ENCODE results near the gene CRYBG1. TPM values are rescaled to one million over a fixed set of nuclear protein-coding genes. Genes with fewer than 3 reads are reported as not detected.

CRYBG1 gene
- polyA plus RNA-seq, 1 experiment: 1.9 TPM

- H3K27me3 ChIP-seq (ENCODE audit: control insufficient read depth, insufficient read depth, low read length): no peaks in the 10 kb centered on the region
- no peaks in the 10 kb centered on the region for H3K9me3 ChIP-seq (ENCODE audit: control insufficient read depth, insufficient read depth, low read length)
- POLR2A ChIA-PET: no interaction called here
- DNase-seq (ENCODE audit: low read depth, low spot score): no peak
- CTCF ChIA-PET: interaction anchor here (0.7 to 15.9 kb wide), 4 partner anchors 12 to 433 kb away, joined by 4 to 462 read pairs (median 8); no protein-coding TSS in a partner anchor
- no peak for TF ChIP-seq CTCF (IDR thresholded peaks at IDR 0.05; ENCODE audit: low read depth, low read length)
- no peak overlapping the region for H3K4me3 ChIP-seq (ENCODE audit: low read depth, low read length)
- no peak overlapping the region for H3K27ac ChIP-seq (ENCODE audit: low read depth, low read length)
Measured at GRCh38 chr6:106564476-106564875, 204.0 kb downstream of the CRYBG1 start.

- POLR2A ChIA-PET: no interaction called here
- H3K9me3 ChIP-seq (ENCODE audit: control insufficient read depth, insufficient read depth, low read length): no peaks in the 10 kb centered on the region
- H3K27ac ChIP-seq (ENCODE audit: low read depth, low read length): no peak overlapping the region
- DNase-seq (ENCODE audit: low read depth, low spot score): no peak
- CTCF ChIA-PET: interaction anchor here (1.3 to 15.9 kb wide), 3 partner anchors 40 to 411 kb away, joined by 3 to 462 read pairs (median 17); no protein-coding TSS in a partner anchor
- no peaks in the 10 kb centered on the region for H3K27me3 ChIP-seq (ENCODE audit: control insufficient read depth, insufficient read depth, low read length)
- TF ChIP-seq CTCF (IDR thresholded peaks at IDR 0.05; ENCODE audit: low read depth, low read length): no peak
- H3K4me3 ChIP-seq (ENCODE audit: low read depth, low read length): no peak overlapping the region
Measured at GRCh38 chr6:106568530-106568929, 208.0 kb downstream of the CRYBG1 start.

- no peak for TF ChIP-seq CTCF (IDR thresholded peaks at IDR 0.05; ENCODE audit: low read depth, low read length)
- Histone ChIP-seq H3K27me3 (ENCODE audit: control insufficient read depth, insufficient read depth, low read length) (no peaks in the 10 kb centered on the region), H3K27ac (ENCODE audit: low read depth, low read length) (no peak overlapping the region), H3K4me3 (ENCODE audit: low read depth, low read length) (no peak overlapping the region), H3K9me3 (ENCODE audit: control insufficient read depth, insufficient read depth, low read length) (no peaks in the 10 kb centered on the region)
- DNase-seq (ENCODE audit: low read depth, low spot score): no peak
- ChIA-PET POLR2A (no interaction called here), CTCF (interaction anchor here (1.2 to 15.9 kb wide), 5 partner anchors 39 to 458 kb away, joined by 3 to 462 read pairs (median 5); no protein-coding TSS in a partner anchor)
Measured at GRCh38 chr6:106569428-106569827, 208.9 kb downstream of the CRYBG1 start.

- CTCF ChIA-PET: interaction anchor here (0.6 to 15.9 kb wide), 3 partner anchors 63 to 407 kb away, joined by 3 to 462 read pairs (median 17); no protein-coding TSS in a partner anchor
Measured at GRCh38 chr6:106572436-106572835, 211.9 kb downstream of the CRYBG1 start.

More at GRCh38 chr6:106572436-106572835, 211.9 kb downstream of the CRYBG1 start:
- no peak for DNase-seq (ENCODE audit: low read depth, low spot score)
- H3K27ac ChIP-seq (ENCODE audit: low read depth, low read length): no peak overlapping the region
- H3K9me3 ChIP-seq (ENCODE audit: control insufficient read depth, insufficient read depth, low read length): no peaks in the 10 kb centered on the region
- no peak overlapping the region for H3K4me3 ChIP-seq (ENCODE audit: low read depth, low read length)
- H3K27me3 ChIP-seq (ENCODE audit: control insufficient read depth, insufficient read depth, low read length): no peaks in the 10 kb centered on the region
- POLR2A ChIA-PET: no interaction called here
- no peak for TF ChIP-seq CTCF (IDR thresholded peaks at IDR 0.05; ENCODE audit: low read depth, low read length)
